ENCODE results near the gene PACRG. TPM values are rescaled to one million over a fixed set of nuclear protein-coding genes. Genes with fewer than 3 reads are reported as not detected.

Gene PACRG
- total and polyA plus RNA-seq, 2 of the 8 experiments (the other 6 are each of a cell fraction or from before 2014, with no cell fraction given) = 0.44 to 0.54 TPM

DNA sequence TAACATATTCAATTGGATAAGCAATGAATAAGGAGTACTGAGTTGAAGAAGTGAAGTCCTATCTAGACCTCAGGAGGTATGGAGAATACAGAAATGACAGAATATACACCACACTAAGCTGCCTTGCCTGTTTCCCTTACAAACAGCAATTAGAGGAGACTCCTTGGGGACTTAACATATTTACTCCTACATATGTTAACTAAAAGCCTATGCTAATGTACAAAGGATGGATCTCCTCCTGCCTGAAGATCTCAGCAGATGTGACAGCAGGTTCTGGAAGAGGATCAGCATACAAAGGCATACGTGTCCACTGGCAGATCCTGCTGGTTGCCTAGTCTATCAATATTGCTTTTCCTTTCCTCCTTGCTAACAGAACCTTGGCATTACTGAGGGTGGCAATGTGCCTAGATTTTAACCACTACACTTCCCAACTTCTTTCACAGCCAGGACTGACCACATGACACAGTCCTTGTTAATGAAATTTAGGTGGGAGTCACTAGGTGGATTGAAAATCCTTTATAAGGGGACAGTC lies 29.8 kb upstream of the PACRG start (continued):
- TF ChIP-seq CBX5 (IDR thresholded peaks at IDR 0.05; ENCODE audit: low read depth, low read length) (no peak), RNF2 (IDR thresholded peaks at IDR 0.05; ENCODE audit: borderline replicate concordance, low read depth, low read length, missing control alignments, poor library complexity, severe bottlenecking) (no peak)
